Astrocyte (in vitro differentiated cells and primary cell): ENCODE measurements around the gene KDM1B. TPM values are rescaled to one million over a fixed set of nuclear protein-coding genes. Genes with fewer than 3 reads are reported as not detected.

Source experiments
- DNase-seq: peaks from one replicate; pipeline ENCODE4 v3.0.0-alpha.2; 2010; ENCODE audit warnings: low read depth
- FAIRE-seq: peaks from 2 replicates; lab custom pipeline; 2011; peaks lifted over from hg19 to GRCh38; lab: Jason Lieb, UNC
- H2AFZ ChIP-seq: 2 replicates; pipeline ENCODE4 v1.6.0; 2012; ENCODE audit warnings: low read depth, low read length, inconsistent platforms
- H3K27ac ChIP-seq: 2 replicates; pipeline ENCODE4 v1.5.1; 2011; ENCODE audit warnings: low read depth, low read length, inconsistent platforms
- H3K27me3 ChIP-seq: 2 replicates; pipeline ENCODE4 v1.6.0; 2011; ENCODE audit warnings: low read length, inconsistent platforms; ENCODE audit not compliant: insufficient read depth
- H3K36me3 ChIP-seq: 2 replicates; pipeline ENCODE4 v1.5.1; 2011; ENCODE audit warnings: low read length, inconsistent platforms; ENCODE audit not compliant: insufficient read depth
- H3K4me1 ChIP-seq: 2 replicates; pipeline ENCODE4 v1.5.1; 2011; ENCODE audit warnings: low read length, inconsistent platforms; ENCODE audit not compliant: insufficient read depth
- H3K4me2 ChIP-seq: 2 replicates; pipeline ENCODE4 v1.6.0; 2012; ENCODE audit warnings: low read length, inconsistent platforms
- H3K4me3 ChIP-seq: 2 replicates; pipeline ENCODE4 v1.5.1; 2011; ENCODE audit warnings: low read depth, mild to moderate bottlenecking, low read length, inconsistent platforms; ENCODE audit not compliant: insufficient read depth
- H3K79me2 ChIP-seq: 2 replicates; pipeline ENCODE4 v1.6.0; 2012; ENCODE audit warnings: mild to moderate bottlenecking, low read length, inconsistent platforms; ENCODE audit not compliant: insufficient read depth
- H3K9ac ChIP-seq: 2 replicates; pipeline ENCODE4 v1.6.0; 2012; ENCODE audit warnings: mild to moderate bottlenecking, low read length, inconsistent platforms
- H3K9me3 ChIP-seq: 2 replicates; pipeline ENCODE4 v1.5.1; 2012; ENCODE audit warnings: low read depth, mild to moderate bottlenecking, low read length, inconsistent platforms; ENCODE audit not compliant: insufficient read depth
- H4K20me1 ChIP-seq: 2 replicates; pipeline ENCODE4 v1.6.0; 2012; ENCODE audit warnings: low read length, inconsistent platforms; ENCODE audit not compliant: insufficient read depth
- H3K27ac Mint-ChIP-seq: one replicate; pipeline ENCODE4 v1.8.0; 2021; ENCODE audit warnings: mild to moderate bottlenecking, mixed read lengths; ENCODE audit not compliant: unreplicated experiment
- H3K27me3 Mint-ChIP-seq: one replicate; pipeline ENCODE4 v1.8.0; 2021; ENCODE audit warnings: low read depth, mixed read lengths; ENCODE audit not compliant: unreplicated experiment
- H3K36me3 Mint-ChIP-seq: one replicate; pipeline ENCODE4 v1.8.0; 2021; ENCODE audit warnings: low read depth, mixed read lengths; ENCODE audit not compliant: unreplicated experiment
- H3K4me1 Mint-ChIP-seq: one replicate; pipeline ENCODE4 v1.8.0; 2021; ENCODE audit warnings: low read depth, mixed read lengths; ENCODE audit not compliant: unreplicated experiment
- H3K4me3 Mint-ChIP-seq: one replicate; pipeline ENCODE4 v1.8.0; 2021; ENCODE audit warnings: mild to moderate bottlenecking, moderate library complexity, mixed read lengths; ENCODE audit not compliant: unreplicated experiment
- H3K9me3 Mint-ChIP-seq: one replicate; pipeline ENCODE4 v1.8.0; 2021; ENCODE audit warnings: mild to moderate bottlenecking, mixed read lengths; ENCODE audit not compliant: unreplicated experiment
- EZH2 ChIP-seq: IDR thresholded peaks from 2 replicates; pipeline ENCODE4 v1.6.1; 2012; ENCODE audit warnings: mild to moderate bottlenecking, low read length, inconsistent platforms; ENCODE audit not compliant: insufficient read depth
- total RNA-seq: library from RNA; stranded (reverse); gene quantifications from 2 replicates; pipeline ENCODE4 v1.2.1, GENCODE V29; 2021
- TF ChIP-seq, protein P1 (sequence below): IDR thresholded peaks from 2 replicates; pipeline ENCODE4 v1.5.1; 2011; ENCODE audit warnings: low read depth, mild to moderate bottlenecking, inconsistent platforms, low read length, moderate library complexity; ENCODE audit not compliant: insufficient read depth

KDM1B gene
- total RNA-seq, 1 donor from 2014 or later, result 16.5 TPM

DNA sequence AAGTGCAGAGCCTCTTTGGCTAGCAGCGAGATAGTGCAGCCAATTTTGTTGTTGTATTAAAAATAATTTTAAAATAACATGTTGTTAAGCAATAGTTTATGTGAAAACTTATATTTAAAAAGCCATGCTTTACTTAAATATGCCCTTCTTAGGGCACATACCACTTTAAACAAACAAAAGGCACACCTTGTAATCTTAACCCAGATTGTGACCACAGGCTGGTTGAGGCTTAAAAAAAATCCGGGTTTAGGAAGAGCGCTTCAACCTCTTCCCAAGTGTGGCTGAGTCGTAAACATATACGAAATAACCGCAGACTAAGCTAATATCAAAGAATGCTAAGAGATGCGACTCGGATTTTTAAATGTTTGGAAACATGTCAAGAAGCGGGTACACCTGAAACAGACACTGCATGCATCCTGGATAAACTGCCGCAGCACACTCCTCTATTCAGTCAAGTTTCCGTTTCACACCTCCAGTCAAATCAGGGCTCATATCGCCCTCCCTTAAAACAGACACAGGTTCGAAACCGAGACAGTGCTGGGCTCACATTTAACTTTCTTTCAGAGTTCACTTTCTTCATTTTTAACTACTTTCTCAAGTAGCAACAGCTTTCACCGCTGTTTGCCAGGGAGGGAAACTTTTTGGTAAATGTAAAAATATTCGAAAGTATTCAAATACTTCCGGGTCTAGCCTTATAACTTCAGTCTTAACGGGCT, 107.6 kb downstream of the KDM1B start:
- peaks cover 17% of the 10 kb centered on the region for H3K4me1 Mint-ChIP-seq
- peak overlapping the region; percentile 93 for H3K4me3 Mint-ChIP-seq
- Histone ChIP-seq H3K9ac (peak overlapping the region; percentile 94), H4K20me1 (peaks cover 40% of the 10 kb centered on the region), H3K4me2 (peak overlapping the region; percentile 88), H3K36me3 (peaks cover 2% of the 10 kb centered on the region), H3K9me3 (no peaks in the 10 kb centered on the region), H3K27me3 (no peaks in the 10 kb centered on the region), H2AFZ (peak overlapping the region; percentile 73), H3K27ac (peak overlapping the region; percentile 95), H3K79me2 (peaks cover 62% of the 10 kb centered on the region), H3K4me1 (peaks cover 36% of the 10 kb centered on the region), H3K4me3 (peak overlapping the region; percentile 91)
- H3K36me3 Mint-ChIP-seq, result no peaks in the 10 kb centered on the region
- peak overlapping the region; percentile 56 for H3K27ac Mint-ChIP-seq
- FAIRE-seq (no peak), DNase-seq (no peak)
- H3K9me3 Mint-ChIP-seq, result no peaks in the 10 kb centered on the region
- no peaks in the 10 kb centered on the region for H3K27me3 Mint-ChIP-seq
- no peak for TF ChIP-seq EZH2
- TF ChIP-seq, protein P1, sequence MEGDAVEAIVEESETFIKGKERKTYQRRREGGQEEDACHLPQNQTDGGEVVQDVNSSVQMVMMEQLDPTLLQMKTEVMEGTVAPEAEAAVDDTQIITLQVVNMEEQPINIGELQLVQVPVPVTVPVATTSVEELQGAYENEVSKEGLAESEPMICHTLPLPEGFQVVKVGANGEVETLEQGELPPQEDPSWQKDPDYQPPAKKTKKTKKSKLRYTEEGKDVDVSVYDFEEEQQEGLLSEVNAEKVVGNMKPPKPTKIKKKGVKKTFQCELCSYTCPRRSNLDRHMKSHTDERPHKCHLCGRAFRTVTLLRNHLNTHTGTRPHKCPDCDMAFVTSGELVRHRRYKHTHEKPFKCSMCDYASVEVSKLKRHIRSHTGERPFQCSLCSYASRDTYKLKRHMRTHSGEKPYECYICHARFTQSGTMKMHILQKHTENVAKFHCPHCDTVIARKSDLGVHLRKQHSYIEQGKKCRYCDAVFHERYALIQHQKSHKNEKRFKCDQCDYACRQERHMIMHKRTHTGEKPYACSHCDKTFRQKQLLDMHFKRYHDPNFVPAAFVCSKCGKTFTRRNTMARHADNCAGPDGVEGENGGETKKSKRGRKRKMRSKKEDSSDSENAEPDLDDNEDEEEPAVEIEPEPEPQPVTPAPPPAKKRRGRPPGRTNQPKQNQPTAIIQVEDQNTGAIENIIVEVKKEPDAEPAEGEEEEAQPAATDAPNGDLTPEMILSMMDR, result no peak

DNA sequence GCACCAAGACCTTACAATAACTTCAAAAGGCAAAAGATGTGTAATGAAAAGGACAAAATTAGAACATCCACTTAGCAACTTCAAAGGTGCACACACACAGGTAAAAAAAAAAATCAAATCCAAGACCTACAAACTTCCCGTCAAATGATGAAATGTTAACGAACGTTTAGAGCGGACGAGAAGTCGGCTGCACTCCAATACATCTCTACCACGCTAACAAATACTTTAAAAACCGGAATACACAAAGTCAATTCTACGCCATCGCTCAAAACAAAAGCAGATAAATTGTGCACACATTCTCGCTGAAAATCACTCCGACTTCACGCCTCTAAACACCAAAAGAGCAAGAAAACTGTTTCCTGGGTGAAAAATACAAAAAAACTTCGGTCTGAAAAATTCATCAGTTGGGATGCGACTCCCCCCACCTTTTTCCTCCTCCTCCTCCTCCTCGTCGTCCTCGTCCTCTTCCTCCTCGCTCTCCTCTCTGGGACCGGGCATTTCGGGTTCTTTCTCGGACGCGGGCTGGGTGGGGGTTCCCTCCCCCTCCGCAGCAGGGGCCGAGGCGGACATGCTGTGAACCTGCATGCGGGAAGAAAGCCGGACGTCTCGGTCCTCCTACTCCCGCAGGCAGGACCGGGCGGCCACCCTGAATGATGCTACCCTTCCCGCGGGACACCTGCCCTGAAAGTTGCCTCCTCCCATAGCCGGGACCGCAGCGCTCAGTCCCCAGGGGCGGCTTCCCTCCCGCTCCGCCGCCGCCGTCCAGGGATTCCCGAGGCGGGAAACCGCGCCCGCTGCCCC, 108.4 kb downstream of the KDM1B start:
- no peaks in the 10 kb centered on the region for H3K27me3 Mint-ChIP-seq
- peaks cover 54% of the 10 kb centered on the region for H3K79me2 ChIP-seq
- H3K36me3 ChIP-seq, result no peaks in the 10 kb centered on the region

More for the DNA sequence above, 108.4 kb downstream of the KDM1B start:
- TF ChIP-seq, protein P1, result no peak
- Mint-ChIP-seq H3K9me3 (no peaks in the 10 kb centered on the region), H3K27ac (peak overlapping the region; percentile 56), H3K4me3 (peak overlapping the region; percentile 93), H3K4me1 (peaks cover 17% of the 10 kb centered on the region), H3K36me3 (no peaks in the 10 kb centered on the region)
- no peaks in the 10 kb centered on the region for H3K9me3 ChIP-seq
- peak overlapping the region; percentile 91 for H3K4me3 ChIP-seq
- H3K4me2 ChIP-seq, result peak overlapping the region; percentile 88
- H3K27ac ChIP-seq, result peak overlapping the region; percentile 95
- DNase-seq, result no peak
- no peaks in the 10 kb centered on the region for H3K27me3 ChIP-seq
- H4K20me1 ChIP-seq, result peaks cover 40% of the 10 kb centered on the region
- H2AFZ ChIP-seq, result peak overlapping the region; percentile 73
- no peak for FAIRE-seq
- peaks cover 36% of the 10 kb centered on the region for H3K4me1 ChIP-seq
- H3K9ac ChIP-seq, result peak overlapping the region; percentile 94
